GM19438 (cell line): ENCODE measurements around the gene GARIN5A.

Experiments used
- ATAC-seq: cut with Tn5 transposase; IDR thresholded peaks from one replicate; pipeline ENCODE4 v1.9.1; 2021; ENCODE audit warnings: low read depth; ENCODE audit not compliant: unreplicated experiment

Gene GARIN5A

DNA sequence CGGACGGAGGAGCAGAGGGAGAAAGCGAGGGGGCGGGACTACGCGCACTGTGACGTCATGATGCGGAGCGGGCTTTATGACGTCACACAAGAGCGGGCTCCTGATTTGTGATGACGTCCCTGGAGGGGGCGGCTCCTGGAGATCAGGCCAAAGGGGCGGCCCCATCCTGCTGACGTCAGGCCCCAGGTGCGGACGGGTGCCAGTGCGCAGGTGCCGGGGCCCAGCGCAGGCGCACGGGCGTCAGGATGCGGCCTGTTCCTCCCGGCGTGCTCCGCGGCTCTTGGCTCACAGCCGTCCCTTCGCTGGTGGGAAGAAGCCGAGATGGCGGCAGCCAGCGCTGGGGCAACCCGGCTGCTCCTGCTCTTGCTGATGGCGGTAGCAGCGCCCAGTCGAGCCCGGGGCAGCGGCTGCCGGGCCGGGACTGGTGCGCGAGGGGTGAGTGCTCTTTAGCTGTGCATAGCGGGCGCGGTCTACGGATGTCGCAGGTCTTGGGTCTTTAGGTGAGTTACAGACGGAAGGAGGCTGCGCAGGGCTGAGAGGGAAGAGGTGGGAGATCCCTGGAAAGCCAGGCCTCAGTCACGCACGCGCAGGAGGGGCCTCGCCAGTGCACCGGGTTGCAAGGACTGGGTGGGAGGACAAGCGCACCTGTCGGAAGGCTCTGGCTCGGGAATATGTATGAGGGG lies at the start of gene GARIN5A, which contains the start of gene EMC10:
GARIN5A (minus strand) TSS at position 625 of the 683 bp plus-strand sequence; CDS start at position 165, 460 bp downstream.
EMC10 (plus strand) TSS at position 284 of the 683 bp plus-strand sequence; CDS start at position 322, 38 bp downstream.
- ATAC-seq, result peak; percentile 84

DNA sequence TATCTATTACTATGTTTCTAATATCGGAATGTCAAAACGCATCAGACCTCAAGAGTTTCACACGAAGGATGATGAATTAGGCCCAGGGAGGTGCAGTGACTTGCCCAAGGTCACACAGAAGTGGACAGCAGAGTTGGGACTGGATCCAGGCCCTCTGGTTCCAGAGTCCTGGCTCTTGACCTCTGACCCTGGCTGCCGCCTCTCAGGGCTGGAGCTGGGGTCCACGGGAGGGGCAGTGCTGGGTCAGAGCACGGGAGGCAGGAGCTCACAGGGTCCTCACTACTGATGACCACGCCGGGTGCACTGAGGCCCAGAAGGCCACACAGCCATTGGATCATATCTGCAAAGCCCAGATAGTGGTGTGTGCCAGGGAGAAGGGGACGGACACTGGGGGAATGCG lies 46.2 kb upstream of the GARIN5A start:
- ATAC-seq, result no peak

DNA sequence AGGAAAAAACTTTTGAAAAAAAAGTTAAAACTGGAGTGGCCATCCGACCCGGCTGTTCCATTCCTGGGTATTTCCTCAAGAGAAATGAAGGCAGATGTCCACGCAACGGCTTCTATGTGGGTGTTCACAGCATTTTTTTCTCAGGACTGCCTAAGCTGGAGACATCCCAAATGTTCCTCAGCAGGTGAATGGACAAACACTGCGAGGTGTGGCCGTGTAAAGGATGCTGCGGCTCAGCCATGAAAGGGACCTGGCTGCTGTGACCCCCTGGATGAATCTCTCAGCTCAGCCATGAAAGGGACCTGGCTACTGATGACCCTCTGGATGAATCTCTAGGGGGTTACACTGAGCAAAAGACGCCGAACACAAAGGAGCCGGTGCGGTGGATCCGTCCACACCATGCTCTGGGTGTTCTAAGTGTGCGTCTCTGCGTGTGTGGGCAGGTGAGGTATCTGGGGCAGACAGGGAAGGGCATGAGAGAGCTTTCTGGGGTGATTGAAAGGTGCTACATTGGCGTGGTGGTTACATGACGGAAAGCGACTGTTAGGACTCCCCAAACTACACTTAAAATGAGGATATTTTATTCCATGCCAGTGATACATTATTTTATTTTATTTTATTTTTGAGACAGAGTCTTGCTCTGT lies 44.3 kb upstream of the GARIN5A start:
- no peak for ATAC-seq

DNA sequence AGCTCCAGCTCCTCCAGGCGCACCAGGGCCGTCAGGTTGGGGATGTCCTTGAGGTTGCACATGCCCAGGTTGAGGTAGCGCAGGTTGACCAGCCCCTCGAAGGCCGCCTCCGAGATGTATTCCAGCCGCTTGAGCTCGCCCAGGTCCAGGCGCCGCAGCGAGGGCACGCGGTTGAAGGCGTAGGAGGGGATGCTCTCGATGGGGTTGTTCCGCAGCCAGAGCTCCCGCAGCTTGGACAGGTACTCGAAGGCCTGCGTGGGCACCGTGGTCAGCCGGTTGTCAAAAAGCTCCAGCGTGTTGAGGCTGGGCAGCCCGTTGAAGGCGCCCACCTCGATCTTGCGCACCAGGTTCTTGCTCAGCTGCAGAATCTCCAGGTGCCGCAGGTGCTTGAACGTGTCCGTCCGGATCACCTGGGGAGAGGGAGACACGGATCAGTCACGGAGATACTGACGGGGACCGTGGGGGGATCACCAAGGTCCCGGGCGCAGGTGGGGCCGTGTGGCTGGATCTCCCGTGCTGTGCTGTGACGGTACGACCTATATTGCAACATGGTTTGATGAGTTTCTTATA lies 42.4 kb upstream of the GARIN5A start:
- ATAC-seq, result no peak

DNA sequence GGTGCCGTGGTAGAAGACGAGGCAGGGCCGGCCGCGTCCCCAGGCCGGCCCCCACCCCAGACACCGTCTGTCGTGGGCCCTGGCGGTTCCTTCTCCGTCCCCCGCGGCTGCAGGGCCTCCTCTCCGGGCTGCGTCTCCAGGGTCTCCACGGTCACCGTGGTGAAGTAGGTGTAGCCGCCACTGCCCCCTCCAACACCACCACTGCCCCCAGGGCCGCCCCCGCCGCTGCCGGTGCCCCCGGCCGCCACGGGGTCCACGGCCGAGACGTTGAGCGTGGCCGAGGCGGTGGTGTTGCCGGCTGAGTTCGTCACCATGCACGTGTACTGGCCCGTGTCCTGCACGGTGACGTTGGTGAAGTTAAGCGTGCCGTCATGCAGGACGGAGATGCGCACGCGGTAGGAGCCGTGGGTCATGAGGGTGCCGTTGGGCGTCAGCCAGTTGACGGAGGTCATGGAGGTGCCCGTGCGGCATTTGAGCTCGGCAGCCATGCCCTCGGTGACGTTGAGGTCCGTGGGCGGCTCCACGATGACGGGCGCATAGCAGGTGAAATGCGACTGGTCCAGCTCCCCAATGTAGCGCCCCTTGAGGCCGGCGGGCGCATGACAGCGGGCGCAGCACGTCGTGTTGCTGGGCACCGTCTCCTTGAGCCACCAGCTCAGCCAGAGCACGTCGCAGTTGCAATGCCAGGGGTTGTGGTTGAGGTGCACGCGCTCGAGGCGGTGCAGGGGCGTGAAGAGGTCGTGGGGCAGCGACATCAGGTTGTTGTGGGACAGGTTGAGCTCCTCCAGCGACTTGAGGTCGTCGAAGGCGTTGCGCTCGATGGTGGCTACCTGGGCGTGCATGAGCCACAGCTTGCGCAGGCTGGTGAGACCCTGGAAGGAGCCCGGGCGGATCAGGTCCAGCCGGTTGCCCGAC lies 41.7 kb upstream of the GARIN5A start:
- no peak for ATAC-seq

DNA sequence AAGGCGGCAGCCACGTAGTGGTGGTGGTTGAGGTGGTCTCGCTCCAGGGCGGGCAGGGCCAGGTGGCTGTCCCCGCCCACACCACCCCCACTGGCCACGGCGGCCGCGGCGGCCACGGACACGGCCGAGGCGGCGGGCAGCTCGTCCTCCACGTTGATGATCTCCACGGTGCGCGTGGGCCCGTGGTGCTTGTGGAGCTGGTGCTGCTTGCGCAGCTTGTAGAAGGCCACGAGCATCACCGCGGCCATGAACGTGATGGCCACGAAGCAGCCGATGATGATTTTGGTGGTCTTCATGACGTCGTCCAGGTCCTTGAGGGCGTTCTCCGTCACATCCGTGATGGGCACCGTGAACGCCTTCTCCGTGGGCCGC lies 41.0 kb upstream of the GARIN5A start:
- ATAC-seq, result no peak

DNA sequence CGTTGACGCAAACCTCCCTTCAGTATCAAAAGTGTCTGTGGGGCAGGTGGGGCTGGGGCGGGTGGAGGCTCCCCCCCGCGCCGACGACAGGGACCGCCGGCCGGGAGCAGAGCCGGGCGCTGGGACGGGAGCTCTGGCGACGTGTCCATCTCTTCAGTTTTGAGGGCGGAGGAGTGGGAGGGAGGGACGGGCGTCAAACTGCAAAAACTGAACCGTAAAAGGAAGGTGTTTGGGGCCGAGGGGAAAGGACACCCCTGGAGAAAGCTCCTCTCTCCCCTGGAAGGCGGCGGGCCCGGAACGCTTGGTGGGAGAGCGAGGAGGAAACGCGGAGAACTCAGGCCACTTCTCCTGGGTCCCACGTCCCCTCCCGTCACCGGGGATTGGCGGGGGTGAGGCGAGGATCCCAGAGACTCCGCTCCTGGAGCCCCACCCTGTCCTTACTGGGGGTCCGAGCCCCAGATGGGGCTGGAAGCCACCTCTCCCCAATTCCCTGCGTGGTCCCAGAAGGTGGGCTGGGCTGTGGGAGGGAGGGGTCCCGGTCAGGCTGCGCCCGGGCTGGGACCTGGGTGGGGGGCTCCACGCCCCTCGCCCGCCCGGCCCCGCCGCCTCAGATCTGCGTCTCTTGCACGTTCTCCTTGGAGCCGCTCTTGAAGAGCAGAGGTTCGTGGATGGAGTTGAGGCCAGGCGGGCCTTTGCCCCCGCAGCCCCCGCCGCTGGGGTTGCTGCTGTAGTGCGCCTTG lies 40.5 kb upstream of the GARIN5A start:
- no peak for ATAC-seq

DNA sequence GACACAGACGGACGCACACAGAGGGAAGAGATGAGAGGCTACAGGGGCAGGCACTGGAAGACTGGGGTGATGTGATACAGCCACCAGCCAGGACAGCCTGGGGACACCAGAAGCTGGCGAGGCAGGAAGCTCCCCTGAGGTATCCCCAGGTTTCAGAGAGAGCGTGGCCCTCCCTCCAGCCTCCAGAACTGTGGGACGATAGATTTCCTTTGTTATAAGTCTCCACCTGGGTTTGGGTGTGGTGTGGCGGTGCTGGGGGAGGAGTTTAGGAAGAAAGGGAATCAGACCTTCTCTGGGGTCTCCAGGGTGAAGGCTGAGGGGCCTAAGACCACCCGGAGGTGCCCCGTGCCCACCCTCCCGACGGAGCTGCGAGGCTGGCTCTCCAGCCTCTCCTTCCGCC lies 39.8 kb upstream of the GARIN5A start:
- ATAC-seq, result no peak

DNA sequence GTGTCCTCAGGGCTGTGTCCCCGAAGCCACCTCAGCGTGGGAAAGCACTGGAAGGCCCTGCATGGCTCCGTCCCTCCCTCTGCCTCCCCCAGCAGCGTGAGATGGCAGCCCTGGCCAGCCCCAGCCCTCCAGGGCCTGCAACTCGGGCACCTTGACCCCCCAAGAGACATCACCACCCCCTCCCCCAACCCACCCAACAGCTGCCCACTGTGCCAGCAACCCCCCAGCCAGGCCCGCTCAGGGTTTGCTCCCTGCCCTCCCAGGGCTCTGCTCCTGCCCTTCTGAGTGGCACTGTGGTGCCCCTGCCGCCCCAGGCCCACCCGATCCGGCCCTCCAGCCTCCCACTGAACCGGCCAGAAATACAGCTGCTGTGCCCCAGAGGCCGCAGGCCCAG lies 38.5 kb upstream of the GARIN5A start:
- no peak for ATAC-seq

DNA sequence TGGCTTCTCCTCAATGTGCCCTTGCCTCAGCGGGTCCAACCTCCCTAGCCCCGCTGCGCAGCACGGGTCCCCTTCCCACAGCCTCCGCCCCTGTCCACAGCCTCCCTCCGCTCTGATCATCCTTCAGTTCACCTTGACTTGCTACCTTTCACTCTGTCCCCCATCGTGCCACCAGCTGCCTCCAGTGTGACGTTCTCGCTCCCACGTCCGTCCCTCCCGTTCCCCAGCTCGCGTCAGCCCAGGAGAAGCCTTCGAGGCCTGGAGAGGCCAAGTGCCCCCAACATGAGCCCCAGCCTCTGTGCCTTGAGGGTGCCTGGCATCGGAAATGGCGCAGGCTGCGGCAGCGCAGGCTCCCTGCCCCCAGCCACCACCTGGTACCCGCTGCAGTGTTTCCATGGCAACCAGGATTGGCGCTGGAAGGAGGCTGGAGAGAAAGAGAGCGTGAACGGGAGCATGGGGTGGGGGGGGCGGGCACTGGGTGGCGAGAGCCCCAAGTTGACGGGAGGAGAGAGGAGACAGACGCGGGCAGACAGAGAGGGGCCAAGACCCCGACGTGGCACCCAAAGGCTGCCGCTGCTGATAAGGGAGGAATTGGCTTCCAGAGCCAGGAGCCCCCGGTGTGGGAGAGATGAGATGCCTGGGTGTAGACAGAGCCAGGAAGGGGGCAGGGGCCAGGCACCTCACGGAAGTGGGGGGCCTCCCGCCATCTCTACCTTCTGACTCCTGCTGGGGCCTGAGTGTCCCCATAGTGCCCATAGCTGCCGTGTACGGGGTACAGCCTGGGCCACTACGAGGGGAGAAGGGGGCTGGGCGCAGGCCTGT lies 37.9 kb upstream of the GARIN5A start:
- ATAC-seq, result no peak

DNA sequence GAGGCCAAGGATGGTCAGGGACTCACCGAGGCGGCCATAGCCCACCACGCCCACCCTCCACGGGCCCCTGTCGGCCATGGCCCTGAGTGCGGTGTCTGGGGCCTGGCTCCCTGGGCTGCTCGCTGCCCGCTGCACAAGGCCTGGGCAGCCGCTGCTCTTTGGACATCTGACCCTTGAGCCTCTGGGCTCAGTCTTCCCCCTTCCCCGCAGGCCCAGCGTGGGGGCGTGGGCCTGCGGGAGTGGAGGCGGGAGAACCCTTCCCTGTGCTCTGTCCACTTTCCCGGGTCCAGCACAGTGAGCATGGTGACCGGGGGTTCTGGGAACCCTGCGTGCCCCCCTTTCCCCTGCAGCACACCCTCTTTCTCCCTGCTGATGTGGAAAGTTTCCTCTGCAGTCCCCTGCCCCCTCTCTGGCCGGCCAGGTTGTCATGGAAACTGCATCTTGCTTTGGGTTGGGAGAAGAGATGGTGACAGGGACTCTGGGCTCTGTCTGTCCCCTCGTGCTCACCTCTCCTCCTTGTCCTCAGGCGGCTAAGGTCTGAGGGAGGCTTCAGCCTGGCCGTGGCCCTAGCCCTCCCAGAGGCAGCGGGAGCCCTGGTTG lies 37.2 kb upstream of the GARIN5A start, which contains the start of gene ASPDH:
ASPDH (minus strand) TSS at position 168 of the 600 bp plus-strand sequence; CDS start at position 78, 90 bp downstream.
- no peak for ATAC-seq

DNA sequence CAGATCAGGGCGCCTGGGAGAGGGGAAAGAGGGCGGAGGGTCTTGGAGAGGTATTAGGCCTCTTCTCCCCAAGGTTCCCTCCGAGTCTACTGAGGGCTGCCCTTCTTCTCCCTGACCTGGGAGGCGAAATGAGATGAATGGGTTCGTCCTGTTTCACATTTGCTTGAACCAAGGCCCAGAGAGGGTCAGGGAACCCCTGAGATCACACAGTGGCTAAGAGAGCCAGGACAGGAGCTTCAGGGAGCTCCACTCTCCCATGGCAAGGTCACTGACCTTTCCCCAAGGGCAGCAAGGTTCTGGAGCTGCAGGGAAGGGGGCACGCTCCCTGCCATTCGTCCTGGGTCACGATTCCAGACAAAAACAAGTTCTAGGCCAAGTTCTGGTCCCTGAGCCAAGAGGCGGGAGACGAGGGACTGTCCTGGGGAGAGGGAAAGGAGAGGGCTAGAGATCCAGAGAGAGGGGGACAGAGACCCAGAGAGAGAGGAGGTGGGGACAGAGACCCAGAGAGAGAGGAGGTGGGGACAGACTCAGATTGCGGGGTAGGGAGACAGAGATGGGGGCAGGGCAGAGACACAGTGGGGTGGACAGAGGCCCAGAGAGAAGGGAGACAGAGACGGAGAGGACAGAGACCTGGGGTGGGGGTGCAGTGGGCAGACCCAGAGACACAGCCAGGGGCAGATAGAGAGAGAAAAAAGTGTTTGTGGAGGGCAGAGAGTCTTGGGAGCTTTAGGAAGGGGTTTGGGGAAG lies 36.5 kb upstream of the GARIN5A start:
- ATAC-seq, result no peak

DNA sequence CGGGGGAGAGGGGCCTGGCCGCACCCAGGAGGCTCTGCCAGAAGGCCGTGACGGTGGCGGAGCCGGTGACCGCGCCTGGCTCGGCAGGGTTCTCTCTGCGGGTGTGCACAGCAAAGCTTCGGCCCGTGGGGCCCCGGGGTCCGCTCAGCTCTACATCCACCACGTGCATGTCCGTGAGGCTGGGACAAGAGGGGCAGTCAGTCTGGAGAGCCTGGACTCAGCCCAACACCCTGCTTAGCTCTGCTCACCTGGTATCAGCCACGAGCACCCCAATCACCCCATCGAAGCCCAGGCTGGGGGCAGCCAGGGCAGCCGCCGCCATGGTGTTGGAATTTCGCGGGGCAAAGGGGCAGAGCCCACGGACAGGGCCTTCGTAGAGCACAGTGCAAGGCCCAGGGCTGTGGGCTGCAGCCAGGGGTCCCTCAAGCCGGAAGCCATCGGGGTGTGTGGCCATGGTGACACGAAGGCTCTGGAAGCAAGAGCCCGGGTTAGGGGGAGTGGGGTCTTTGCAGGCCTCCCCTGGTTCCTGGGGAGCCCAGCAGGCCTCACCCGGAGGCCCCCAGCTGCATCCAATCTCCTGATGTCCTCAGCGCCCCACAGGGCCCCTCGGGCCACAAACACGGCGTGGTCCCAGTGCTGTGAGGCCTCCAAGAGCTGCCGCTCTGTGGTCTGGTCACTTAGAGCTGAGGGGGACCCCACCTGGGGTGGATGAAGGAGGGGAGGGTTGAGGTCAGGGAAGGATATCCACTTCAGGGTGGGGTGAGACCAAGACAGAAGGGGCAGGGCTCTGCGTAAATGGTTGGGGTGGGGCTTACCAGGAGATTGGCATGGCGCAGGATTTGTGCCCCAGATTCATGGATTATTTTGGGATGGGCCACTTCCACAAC lies 35.7 kb upstream of the GARIN5A start:
- no peak for ATAC-seq

DNA sequence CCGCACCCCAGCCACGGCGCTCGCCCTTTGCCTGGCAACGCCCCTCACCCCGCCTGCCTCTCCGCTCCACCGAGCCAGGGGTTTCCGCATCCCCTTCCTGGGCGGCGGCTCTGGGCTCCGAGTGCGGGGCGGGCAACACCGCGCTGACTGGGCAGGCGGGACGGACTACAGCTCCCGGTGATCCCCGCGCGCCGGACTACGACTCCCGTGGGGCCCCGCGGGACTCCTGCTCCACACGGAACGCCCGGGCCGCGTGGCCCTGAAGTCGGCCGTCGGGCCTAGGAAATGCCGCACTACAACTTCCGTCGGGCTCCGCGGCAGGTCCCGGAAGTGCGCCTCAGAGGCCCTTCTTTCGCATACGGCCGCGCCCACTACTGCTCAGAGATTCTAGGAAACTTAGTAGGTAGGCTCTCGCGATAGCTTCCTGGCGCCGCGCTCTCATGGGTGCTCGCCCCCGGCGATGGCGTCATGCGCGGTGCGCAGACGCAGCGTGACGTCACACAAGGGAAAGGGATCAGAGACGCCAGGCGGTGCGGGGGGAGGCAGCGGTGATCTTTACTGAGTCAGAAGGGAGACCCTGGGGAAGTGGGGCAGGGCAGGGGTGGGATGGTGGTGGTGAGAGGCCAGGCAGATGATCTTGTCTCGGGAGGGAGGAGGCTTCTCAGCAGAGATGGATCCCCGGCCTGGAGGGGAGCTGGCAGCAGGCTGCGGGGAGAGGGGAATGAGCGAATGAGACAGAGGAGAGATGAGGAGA lies 34.6 kb upstream of the GARIN5A start, which contains the start of gene JOSD2:
JOSD2 (minus strand) TSS at position 123 of the 754 bp plus-strand sequence. CDS start 760 bp downstream, outside the sequence.
- peak; percentile 83 for ATAC-seq

DNA sequence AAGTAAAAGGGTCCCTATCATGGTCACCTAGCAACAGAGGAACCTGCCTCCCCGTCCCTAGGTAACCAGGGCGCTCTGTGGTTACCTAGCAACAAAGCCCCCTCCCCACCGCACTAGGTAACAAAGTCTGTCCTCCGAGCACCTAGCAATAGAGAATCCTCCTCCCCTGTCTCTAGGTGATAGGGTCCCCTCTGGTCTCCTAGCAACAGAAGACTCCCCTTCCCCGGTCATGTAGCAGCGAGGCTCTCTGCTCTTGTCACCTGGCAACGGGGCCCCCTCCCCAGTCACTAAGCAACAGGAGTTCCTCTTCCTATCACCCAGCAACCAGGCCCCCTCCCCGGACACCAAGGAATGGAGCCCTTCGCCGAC lies 34.0 kb upstream of the GARIN5A start:
- no peak for ATAC-seq

DNA sequence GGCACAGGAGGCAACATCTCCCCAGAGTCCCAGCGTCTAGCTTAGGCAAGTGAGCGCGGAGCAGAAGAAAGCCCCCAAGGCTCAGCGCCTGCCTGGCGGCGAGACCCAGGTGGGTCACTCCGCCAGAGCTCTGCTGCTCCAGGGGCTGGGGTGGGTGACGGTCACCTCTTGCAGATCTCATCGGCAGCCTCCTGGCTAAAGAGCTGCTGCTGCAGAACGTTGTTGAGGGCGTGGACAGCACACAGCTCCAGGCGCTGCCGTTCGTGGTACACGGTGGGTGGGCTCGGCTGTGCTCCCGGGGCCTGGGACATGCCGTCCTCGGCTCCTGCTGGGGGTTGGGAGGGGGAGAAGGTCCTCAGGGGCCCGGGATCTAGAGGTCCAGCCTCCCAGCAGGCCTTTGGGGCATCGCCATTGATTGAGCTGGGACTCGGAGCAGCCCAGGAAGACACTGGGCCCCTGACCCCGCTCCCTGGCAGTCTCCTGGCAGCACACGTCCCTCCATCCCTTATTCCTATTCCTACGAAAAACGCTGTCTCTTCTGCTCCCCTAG lies 33.5 kb upstream of the GARIN5A start:
- no peak for ATAC-seq
